ENCODE measurements around the gene BRPF3. TPM values are rescaled to one million over a fixed set of nuclear protein-coding genes. Genes with fewer than 3 reads are reported as not detected.
"Not testable (repeated sequence)": the region's sequence is repeated elsewhere in the genome, so short reads cannot be mapped to it uniquely, and the experiment has no call there.

The BRPF3 gene
- total RNA-seq, 2 donors from 2014 or later = 33.2 to 72.1 TPM

DNA sequence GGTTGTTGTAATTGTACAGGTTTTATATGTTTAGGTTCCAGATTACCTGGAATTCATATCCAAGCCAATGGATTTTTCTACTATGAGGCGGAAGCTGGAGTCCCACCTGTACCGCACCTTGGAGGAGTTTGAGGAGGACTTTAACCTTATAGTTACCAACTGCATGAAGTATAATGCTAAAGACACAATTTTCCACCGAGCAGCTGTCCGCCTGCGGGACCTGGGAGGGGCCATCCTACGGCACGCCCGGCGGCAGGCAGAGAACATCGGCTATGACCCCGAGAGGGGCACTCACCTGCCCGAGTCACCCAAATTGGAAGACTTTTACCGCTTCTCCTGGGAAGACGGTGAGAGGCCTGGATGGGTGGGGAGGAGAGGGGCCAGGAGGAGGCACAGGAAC lies 13.6 kb downstream of the BRPF3 start:
- no peak for DNase-seq (ENCODE audit: low spot score)
- intact Hi-C loops (cut with DNase I) = no loop called here
- Histone ChIP-seq H3K27ac (no peak overlapping the region), H3K27me3 (replicated peaks; ENCODE audit: insufficient read depth) (no peaks in the 10 kb centered on the region), H3K36me3 (peaks cover 17 to 24% of the 10 kb centered on the region in 2 donors), H3K4me3 (no peak overlapping the region), H3K9me3 (no peaks in the 10 kb centered on the region), H3K4me1 (replicated peaks) (no peaks in the 10 kb centered on the region)
- 90% methylated on average over 14 of the region's 14 CpGs for WGBS
- TF ChIP-seq CTCF (IDR thresholded peaks at IDR 0.05) (no peak), POLR2A (IDR thresholded peaks at IDR 0.05) (no peak)

DNA sequence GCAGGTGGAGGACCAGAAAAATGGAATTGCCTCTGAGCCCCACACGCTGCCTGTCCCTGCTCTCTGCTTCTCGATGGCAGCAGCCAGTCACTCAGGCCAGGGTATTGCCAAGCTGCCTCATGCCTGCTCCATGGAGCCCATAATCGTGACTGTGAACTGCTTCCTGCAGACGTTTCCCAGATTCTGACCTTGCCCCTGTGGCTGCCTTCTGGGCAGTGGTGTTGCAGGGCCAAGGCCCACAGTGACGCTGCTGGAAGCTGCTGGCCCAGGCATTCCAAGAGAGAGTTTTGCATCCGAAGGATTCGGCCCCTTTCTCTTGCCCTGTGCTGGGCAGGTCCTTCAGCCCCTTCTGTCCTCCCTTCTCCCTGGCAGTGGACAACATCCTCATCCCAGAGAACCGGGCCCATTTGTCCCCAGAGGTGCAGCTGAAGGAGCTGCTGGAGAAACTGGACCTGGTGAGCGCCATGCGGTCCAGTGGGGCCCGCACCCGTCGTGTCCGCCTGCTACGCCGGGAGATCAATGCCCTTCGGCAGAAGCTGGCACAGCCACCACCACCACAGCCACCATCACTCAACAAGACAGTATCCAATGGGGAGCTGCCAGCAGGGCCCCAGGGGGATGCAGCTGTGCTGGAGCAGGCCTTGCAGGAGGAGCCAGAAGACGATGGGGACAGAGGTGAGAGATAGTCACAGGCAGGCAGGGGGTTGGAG lies 14.5 kb downstream of the BRPF3 start:
- intact Hi-C loops (cut with DNase I) = no loop called here
- peaks cover 17 to 30% of the 10 kb centered on the region in 2 donors for H3K36me3 ChIP-seq

DNA sequence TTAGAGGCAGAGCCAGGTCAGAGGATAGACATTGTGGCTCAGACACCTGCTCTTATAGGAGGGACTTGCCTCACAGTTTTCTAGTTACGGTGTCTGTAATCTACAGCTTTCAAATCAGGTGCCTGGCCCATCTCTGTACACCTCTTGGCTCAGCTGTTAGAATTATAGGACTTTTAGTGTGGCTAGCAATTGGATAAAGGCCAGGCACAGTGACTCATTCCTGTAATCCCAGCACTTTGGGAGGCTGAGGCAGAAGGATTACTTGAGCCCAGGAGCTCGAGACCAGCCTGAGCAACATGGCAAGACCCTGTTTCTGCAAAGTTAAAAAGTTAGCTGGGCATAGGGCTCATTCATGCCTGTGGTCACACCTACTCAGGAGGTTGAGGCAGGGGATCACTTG lies 20.0 kb downstream of the BRPF3 start:
- H3K27ac ChIP-seq = no peak overlapping the region

More for the DNA sequence above, 14.5 kb downstream of the BRPF3 start:
- no peak overlapping the region for H3K4me3 ChIP-seq
- TF ChIP-seq POLR2A (IDR thresholded peaks at IDR 0.05) (no peak), CTCF (IDR thresholded peaks at IDR 0.05) (no peak), POLR2AphosphoS5 (IDR thresholded peaks at IDR 0.05) (no peak)
- 93% methylated on average over 17 of the region's 18 CpGs for WGBS
- H3K9me3 ChIP-seq = no peaks in the 10 kb centered on the region
- no peaks in the 10 kb centered on the region for H3K27me3 ChIP-seq (replicated peaks; ENCODE audit: insufficient read depth)
- no peak overlapping the region for H3K27ac ChIP-seq
- no peak for DNase-seq (ENCODE audit: low spot score)
- H3K4me1 ChIP-seq (replicated peaks) = no peaks in the 10 kb centered on the region

DNA sequence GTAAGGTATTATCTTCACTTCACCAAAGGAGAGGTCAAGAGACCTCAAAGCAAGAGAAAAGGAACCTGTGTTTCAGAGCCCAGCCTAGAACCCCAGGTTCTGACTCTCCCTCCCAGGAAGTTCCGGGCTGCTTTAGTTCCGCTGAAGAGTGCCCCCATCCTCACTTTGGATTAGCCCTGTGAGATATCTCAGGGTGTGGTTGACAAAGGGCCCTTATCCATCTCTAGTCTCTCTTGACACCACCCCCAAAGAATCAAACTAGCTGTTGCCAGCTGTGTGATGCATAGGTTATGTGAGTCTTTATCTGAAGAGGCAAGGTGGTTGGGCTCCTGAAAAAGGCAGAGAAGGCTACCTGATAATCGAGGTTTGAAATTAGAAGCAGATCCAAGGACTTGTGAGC lies 20.6 kb downstream of the BRPF3 start:
- no peak for TF ChIP-seq CTCF (IDR thresholded peaks at IDR 0.05)
- TF ChIP-seq POLR2AphosphoS5 (IDR thresholded peaks at IDR 0.05) = no peak
- TF ChIP-seq POLR2A (IDR thresholded peaks at IDR 0.05) = no peak
- Histone ChIP-seq H3K36me3 (peaks cover 7 to 13% of the 10 kb centered on the region in 2 donors), H3K4me1 (replicated peaks) (no peaks in the 10 kb centered on the region), H3K27me3 (replicated peaks; ENCODE audit: insufficient read depth) (no peaks in the 10 kb centered on the region), H3K9me3 (no peaks in the 10 kb centered on the region), H3K27ac (no peak overlapping the region), H3K4me3 (no peak overlapping the region)
- no peak for DNase-seq (ENCODE audit: low spot score)
- intact Hi-C loops (cut with DNase I) = no loop called here
- 93% methylated on average over 3 of the region's 3 CpGs for WGBS

More for the DNA sequence above, 20.0 kb downstream of the BRPF3 start:
- TF ChIP-seq POLR2AphosphoS5 (IDR thresholded peaks at IDR 0.05) = no peak
- no peak for TF ChIP-seq CTCF (IDR thresholded peaks at IDR 0.05)
- no peak for TF ChIP-seq POLR2A (IDR thresholded peaks at IDR 0.05)
- Histone ChIP-seq H3K9me3 (no peaks in the 10 kb centered on the region), H3K4me1 (replicated peaks) (no peaks in the 10 kb centered on the region), H3K4me3 (no peak overlapping the region), H3K36me3 (peaks cover 7 to 17% of the 10 kb centered on the region in 2 donors), H3K27me3 (replicated peaks; ENCODE audit: insufficient read depth) (no peaks in the 10 kb centered on the region)
- intact Hi-C loops (cut with DNase I) = no loop called here
- 75% methylated on average over 2 of the region's 2 CpGs for WGBS
- DNase-seq (ENCODE audit: low spot score) = no peak

DNA sequence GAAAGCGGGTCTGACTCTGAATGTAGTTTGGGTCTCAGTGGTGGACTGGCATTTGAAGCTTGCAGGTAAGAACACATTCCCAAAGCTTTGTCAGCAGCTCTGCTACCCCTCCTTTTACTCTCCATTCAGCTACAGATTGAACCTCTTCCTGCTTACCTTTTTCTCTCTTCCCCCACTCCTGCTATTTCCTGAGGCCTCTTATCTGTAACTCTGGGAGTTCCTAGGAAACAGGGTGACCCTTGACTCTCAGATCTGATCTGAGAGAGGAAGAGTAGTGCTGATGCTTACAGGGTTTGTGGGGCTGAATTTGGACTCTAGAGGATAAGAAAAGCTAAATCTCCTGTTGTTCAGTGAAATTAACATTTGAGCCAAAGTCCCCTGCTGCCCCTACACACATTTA lies 21.4 kb downstream of the BRPF3 start:
- TF ChIP-seq POLR2AphosphoS5 (IDR thresholded peaks at IDR 0.05) (no peak), POLR2A (IDR thresholded peaks at IDR 0.05) (no peak), CTCF (IDR thresholded peaks at IDR 0.05) (no peak)
- 90% methylated on average over 1 of the region's 1 CpG for WGBS
- Histone ChIP-seq H3K27ac (no peak overlapping the region), H3K9me3 (no peaks in the 10 kb centered on the region), H3K4me1 (replicated peaks) (no peaks in the 10 kb centered on the region), H3K4me3 (no peak overlapping the region), H3K36me3 (peaks cover 9 to 13% of the 10 kb centered on the region in 2 donors), H3K27me3 (replicated peaks; ENCODE audit: insufficient read depth) (no peaks in the 10 kb centered on the region)
- no peak for DNase-seq (ENCODE audit: low spot score)
- intact Hi-C loops (cut with DNase I) = no loop called here

GRCh38 chr6:36218516-36218915 lies 22.0 kb downstream of the BRPF3 start:
- not testable (repeated sequence) for H3K27ac ChIP-seq

More at GRCh38 chr6:36218516-36218915, 22.0 kb downstream of the BRPF3 start:
- H3K9me3 ChIP-seq; intact Hi-C loops (cut with DNase I); H3K4me1 ChIP-seq (replicated peaks); DNase-seq (ENCODE audit: low spot score); H3K27me3 ChIP-seq (replicated peaks; ENCODE audit: insufficient read depth); H3K4me3 ChIP-seq: not testable (repeated sequence)
- H3K36me3 ChIP-seq = peaks cover 12 to 13% of the 10 kb centered on the region in 2 donors
- 94% methylated on average over 9 of the region's 9 CpGs for WGBS
